Choroid plexus epithelial cell (primary cell): ENCODE results near the gene ABLIM2.

Source experiments
- DNase-seq: peaks from one replicate; pipeline ENCODE4 v3.0.0-alpha.2; 2010; ENCODE audit warnings: low read depth
- H3K4me3 ChIP-seq: 2 replicates; pipeline ENCODE4 v1.5.1; 2011; ENCODE audit warnings: low read depth, mild to moderate bottlenecking, control low read depth, low read length, moderate library complexity
- TF ChIP-seq, protein P1 (sequence below): conservative IDR thresholded peaks from 2 replicates; pipeline ENCODE4 v1.5.1; 2011; ENCODE audit warnings: low read depth, mild to moderate bottlenecking, control low read depth, inconsistent platforms, low read length, moderate library complexity

Gene ABLIM2

GRCh38 chr4:8050555-8051206 is 107.9 kb downstream of the ABLIM2 start:
- TF ChIP-seq, protein P1, sequence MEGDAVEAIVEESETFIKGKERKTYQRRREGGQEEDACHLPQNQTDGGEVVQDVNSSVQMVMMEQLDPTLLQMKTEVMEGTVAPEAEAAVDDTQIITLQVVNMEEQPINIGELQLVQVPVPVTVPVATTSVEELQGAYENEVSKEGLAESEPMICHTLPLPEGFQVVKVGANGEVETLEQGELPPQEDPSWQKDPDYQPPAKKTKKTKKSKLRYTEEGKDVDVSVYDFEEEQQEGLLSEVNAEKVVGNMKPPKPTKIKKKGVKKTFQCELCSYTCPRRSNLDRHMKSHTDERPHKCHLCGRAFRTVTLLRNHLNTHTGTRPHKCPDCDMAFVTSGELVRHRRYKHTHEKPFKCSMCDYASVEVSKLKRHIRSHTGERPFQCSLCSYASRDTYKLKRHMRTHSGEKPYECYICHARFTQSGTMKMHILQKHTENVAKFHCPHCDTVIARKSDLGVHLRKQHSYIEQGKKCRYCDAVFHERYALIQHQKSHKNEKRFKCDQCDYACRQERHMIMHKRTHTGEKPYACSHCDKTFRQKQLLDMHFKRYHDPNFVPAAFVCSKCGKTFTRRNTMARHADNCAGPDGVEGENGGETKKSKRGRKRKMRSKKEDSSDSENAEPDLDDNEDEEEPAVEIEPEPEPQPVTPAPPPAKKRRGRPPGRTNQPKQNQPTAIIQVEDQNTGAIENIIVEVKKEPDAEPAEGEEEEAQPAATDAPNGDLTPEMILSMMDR, result no peak
- no peak overlapping the region for H3K4me3 ChIP-seq
- DNase-seq, result peak; percentile 69

DNA sequence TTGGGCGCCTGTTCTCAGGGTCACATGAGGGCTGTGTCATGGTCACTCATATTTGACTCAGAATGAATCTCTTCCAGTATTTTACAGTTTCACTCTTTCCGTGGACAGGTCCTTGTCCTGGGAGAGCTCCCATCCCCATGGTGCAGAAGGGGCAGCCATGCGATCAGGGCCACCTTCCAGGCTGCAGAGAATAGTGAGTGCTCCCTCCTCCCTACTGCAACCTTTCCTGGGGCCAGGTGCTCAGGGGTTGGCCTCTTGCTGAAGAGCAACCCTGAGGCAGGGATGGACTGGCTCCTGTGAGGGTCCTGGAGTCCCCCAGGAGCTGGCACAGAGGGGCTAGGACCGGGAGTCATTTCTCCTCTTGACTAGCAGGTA is 108.4 kb downstream of the ABLIM2 start:
- TF ChIP-seq, protein P1, result no peak
- no peak overlapping the region for H3K4me3 ChIP-seq
- no peak for DNase-seq

DNA sequence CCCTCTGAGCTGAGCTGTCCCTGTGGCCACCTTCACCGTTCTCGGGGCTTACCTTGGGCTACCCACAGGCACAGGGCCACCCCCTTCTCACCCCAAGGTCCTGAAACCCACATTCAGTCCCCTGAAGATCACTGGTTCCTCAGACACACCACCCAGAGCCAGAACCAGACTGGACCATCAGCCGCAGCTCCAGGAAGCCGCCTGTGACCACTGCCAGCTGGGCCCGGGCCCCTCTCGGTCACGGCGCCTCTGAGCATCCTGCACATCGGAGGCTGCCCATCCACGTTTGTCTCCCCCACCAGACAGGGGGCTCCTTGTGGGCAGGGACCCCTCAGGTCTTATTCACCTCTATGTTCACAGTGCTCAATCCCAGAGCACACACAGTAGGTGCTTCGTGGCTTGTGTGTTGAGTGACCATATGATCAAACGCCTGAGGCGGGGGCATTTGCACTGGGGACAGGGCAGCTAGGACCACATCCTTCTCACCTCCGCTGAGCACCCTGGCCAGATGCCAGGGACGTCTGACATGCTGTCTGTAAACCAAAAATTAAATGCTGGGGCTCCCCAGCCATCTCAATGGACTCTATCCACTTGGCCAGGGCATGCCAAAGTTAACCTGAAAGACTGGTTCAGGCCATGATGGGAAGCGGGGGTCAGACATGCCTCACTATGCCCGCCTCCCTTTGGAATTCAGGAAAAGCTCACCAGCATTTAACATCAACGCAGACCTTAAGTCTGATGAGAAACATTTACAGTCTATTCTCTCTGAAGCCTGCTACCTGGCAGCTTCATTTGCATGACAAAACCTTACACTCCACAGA is 109.5 kb downstream of the ABLIM2 start:
- DNase-seq, result no peak
- TF ChIP-seq, protein P1, result no peak
- no peak overlapping the region for H3K4me3 ChIP-seq

DNA sequence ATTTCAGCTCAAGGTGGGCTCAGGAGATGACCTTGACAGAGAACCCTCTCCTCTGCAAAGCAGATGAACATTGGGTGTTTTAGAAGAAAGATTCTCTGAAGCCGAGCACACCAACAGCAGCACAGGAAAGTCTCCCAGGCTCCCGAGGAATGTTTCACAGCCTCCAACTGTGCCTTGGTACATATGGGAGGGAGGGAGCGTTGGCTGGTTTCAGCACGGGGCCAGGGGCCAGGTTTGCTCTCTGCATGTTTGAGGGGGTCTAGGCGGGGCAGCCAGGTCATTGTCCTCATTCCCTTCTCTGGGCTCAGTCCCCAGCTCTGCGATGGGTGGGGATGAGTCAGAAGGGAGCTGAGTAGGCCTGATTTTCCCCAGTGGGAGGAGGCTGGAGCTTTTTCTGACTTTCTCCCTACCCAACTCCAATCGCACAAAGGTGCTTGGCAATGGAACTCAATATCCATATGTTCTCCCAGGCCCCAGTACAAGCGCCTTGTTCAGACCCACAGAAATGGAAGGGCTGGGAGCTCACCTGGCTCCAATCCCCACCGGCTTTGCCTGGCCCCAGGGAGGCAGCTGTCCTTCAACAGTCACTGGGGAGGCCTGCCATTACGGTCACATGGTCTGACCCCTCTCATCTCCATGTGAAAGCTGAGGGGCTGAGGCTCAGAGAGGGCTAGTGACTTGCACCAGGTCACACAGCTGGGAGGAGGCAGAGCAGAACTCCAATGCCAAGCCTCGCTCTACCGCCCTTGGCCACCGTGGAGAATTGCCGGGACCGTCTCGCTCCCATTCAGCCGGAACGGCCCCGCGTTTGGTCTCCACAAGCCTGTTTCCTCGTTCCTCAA is 110.6 kb downstream of the ABLIM2 start:
- no peak overlapping the region for H3K4me3 ChIP-seq
- TF ChIP-seq, protein P1, result no peak
- no peak for DNase-seq

GRCh38 chr4:8046925-8047541 is 111.6 kb downstream of the ABLIM2 start:
- no peak for DNase-seq
- TF ChIP-seq, protein P1, result no peak
- H3K4me3 ChIP-seq, result no peak overlapping the region

DNA sequence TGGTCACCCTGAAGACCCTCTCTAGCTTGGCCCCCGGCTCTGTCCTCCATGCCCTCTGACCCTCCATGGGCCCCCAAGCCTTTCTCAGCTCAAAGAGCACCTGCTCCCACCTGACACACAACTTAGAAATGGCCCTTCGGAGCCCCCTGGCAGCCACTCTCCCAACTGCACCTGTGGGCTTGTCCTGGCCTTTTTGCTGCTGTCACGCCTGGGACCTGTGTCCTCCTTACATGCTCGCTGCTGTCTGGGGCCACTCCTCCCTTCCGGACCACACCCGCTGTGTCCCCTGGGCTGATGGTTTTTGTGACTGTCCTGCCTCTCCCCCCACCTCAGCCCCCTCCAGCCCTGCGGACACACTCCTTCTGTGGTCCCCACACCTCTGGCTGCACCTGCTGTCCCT is 112.7 kb downstream of the ABLIM2 start:
- H3K4me3 ChIP-seq, result no peak overlapping the region
- DNase-seq, result no peak
- TF ChIP-seq, protein P1, result no peak
